C4-2B (cell line): ENCODE results near the gene TYROBP.

ENCODE experiments used
- H3K27ac ChIP-seq: fragments of 450-650 bp; 2 replicates; pipeline ENCODE4 v1.5.1; 2017
- ZFX ChIP-seq: fragments of 450-650 bp; IDR thresholded peaks from 2 replicates; pipeline ENCODE4 v1.6.1; 2017
- TF ChIP-seq, protein P1 (sequence below): fragments of 450-650 bp; conservative IDR thresholded peaks from 2 replicates; pipeline ENCODE4 v1.5.1; 2017; ENCODE audit warnings: mild to moderate bottlenecking

Gene TYROBP

DNA sequence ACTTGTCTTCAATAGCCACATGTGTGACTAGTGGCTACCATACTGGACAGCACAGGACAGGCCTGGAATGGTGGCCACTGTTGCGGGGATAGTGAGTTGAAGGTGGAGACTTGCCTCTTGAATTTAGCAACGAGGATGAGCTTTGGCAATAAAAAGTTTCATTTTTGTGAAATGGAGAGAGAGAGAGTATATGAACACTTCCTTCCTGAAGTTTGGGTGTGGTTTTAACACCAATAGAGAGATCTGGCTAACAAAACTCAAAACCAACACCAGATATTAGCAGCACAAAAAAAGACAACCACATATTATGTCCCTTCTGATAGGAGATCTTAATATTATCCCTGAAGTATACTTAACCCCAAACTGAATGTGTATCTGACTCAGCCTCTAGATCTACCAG lies 21.8 kb upstream of the TYROBP start:
- no peak for TF ChIP-seq ZFX
- TF ChIP-seq, protein P1, sequence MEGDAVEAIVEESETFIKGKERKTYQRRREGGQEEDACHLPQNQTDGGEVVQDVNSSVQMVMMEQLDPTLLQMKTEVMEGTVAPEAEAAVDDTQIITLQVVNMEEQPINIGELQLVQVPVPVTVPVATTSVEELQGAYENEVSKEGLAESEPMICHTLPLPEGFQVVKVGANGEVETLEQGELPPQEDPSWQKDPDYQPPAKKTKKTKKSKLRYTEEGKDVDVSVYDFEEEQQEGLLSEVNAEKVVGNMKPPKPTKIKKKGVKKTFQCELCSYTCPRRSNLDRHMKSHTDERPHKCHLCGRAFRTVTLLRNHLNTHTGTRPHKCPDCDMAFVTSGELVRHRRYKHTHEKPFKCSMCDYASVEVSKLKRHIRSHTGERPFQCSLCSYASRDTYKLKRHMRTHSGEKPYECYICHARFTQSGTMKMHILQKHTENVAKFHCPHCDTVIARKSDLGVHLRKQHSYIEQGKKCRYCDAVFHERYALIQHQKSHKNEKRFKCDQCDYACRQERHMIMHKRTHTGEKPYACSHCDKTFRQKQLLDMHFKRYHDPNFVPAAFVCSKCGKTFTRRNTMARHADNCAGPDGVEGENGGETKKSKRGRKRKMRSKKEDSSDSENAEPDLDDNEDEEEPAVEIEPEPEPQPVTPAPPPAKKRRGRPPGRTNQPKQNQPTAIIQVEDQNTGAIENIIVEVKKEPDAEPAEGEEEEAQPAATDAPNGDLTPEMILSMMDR = no peak
- H3K27ac ChIP-seq = no peak overlapping the region

DNA sequence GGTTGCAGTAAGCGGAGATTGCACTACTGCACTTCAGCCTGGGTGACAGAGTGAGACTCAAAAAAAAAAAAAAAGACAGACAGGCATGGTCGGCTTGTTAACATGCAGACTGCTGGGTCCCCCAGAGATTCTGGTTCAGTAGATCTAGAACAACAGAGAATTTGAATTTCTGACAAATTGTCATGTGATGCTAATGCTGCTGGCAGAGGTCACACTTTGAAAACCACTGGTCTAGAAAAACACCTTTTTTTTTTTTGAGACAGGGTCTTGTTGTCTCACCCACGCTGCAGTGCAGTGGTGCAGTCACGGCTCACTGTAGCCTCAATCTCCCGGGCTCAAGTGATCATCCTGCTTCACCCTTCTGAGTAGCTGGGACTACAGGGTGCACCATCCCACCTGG lies 20.4 kb upstream of the TYROBP start:
- no peak for TF ChIP-seq ZFX
- TF ChIP-seq, protein P1 = no peak
- no peak overlapping the region for H3K27ac ChIP-seq

DNA sequence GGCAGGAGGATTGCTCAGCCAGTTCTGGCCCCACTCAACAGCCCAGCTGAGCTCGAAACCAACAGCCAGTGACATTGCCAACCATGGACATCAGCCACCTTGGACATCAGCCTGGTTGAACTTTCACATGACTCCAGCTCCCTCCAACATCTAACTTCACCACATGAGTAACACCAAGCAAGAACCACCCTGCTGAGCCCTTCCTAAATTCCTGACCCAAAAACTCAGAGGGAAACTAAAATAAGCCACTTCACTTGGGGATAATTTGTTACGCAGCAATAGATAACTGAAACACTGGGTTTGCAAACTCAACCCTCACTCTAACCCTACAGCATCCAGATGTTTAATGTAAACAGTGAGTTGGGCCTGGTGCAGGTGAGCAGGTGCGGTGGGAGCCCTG lies 17.4 kb upstream of the TYROBP start:
- H3K27ac ChIP-seq = no peak overlapping the region
- TF ChIP-seq, protein P1 = no peak
- no peak for TF ChIP-seq ZFX

DNA sequence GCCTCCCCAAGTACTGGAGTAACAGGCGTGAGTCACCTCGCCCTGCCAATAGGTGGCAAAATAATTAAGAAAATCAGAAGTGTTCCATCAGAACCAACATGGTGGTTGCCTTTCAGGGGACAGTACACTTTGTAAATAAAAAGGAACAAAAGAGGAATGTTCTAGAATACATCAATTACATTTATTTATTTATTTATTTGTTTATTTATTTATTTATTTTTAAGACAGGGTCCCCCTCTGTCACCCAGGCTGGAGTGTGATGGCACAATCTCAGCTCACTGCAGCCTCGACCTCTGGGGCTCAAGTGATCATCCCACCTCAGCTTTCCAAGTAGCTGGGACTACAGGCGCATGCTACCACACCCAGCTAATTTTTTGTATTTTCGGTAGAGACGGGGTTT lies 12.9 kb upstream of the TYROBP start:
- no peak for TF ChIP-seq ZFX
- TF ChIP-seq, protein P1 = no peak
- H3K27ac ChIP-seq = no peak overlapping the region

DNA sequence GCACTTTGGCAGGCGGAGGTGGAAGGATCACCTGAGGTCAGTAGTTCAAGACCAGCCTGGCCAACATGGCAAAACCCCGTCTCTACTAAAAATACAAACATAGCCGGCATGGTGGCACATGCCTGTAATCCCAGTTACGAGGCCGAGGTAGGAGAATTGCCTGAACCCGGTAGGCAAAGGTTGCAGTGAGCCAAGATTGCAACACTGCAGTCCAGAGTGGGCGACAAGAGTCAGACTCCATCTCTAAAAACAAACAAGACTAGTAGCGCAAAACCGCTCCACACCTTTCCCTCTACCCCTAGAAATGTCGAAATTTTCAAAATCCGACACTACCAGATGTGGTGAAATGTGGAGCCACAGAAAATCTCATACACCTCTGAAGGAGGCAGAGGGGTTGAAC lies 11.2 kb upstream of the TYROBP start:
- no peak overlapping the region for H3K27ac ChIP-seq
- TF ChIP-seq ZFX = no peak
- TF ChIP-seq, protein P1 = no peak

DNA sequence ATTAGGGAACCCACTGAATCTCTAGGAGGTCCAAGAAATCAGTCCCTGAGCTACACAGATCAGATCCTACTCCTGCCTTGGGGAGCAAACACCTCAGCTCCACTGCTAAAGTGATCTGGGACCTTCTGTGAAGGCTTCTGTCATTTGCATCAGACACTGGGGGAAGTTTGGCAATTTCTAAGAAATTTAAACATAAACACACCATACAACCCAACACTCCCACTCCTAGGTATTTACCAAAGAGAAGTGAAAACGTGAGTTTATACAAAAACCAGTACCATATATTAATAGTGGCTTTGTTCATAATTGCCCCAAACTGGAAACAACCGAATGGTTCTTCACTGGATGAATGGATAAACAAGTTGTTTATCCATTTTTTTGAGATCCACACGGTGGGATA lies 7.3 kb upstream of the TYROBP start:
- H3K27ac ChIP-seq = no peak overlapping the region
- TF ChIP-seq, protein P1 = no peak
- TF ChIP-seq ZFX = no peak

DNA sequence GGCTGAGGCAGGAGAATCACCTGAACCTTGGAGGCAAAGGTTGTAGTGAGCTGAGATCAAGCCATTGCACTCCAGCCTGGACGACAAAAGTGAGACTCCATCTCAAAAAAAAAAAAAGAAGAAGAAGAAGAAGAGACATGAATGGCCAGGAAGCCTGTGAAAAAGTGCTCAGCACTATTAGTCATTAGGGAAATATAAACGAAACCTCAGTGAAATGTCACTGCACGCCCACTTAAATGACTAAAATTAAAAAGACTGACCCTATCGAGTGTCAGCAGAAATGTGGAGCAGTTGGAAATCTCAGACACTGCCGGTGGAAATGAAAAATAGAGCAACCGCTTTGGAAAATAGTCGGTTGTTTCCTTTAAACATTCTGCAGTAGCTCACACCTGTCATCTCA lies 5.5 kb upstream of the TYROBP start:
- TF ChIP-seq, protein P1 = no peak
- TF ChIP-seq ZFX = no peak
- H3K27ac ChIP-seq = no peak overlapping the region
